ENCODE data around the gene MACF1. TPM values are rescaled to one million over a fixed set of nuclear protein-coding genes. Genes with fewer than 3 reads are reported as not detected.

Gene MACF1
- total and polyA plus RNA-seq, 2 of the 13 experiments (the other 11 are each of a cell fraction or from before 2014, with no cell fraction given): 36.7 to 65.4 TPM

DNA sequence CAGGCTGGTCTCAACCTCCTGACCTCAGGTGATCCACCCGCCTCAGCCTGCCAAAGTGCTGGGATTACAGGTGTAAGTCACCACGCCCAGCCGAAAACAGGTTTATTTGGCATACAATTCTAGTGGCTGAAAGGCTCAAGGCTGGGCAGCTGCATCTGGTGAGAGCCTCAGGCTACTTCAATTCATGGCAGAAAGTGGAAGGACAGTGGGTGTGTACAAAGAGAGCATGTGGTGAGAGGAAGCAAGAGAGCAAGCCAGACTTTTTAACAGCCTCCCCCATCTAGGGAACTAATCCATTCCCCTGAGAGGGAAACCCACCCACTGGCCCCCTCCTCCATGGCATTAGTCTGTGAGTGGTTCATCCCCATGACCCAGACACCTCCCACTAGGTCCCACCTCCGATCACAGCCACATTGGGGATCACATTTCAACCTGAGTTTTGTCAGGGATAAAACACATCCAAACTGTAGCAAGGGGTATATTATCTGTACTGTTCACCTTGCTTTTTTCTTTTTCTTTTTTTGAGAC is 296.4 kb downstream of the MACF1 start:
- ATAC-seq (no peak), FAIRE-seq (no peak), DNase-seq (ENCODE audit: low spot score) (no peak)
- in situ Hi-C loops (cut with HindIII; ENCODE audit: extremely low pct_ligation_motif_present, low pct_unique_long_range_greater_than_20kb): no loop called here
- CTCF ChIA-PET (ENCODE audit: low intra/inter-chr PET ratio, low total read pairs): no interaction called here
- no peak for TF ChIP-seq ZNF143 (CRISPR knock-in tag; IDR thresholded peaks at IDR 0.05)
- TF ChIP-seq HNF4A (CRISPR knock-in tag; IDR thresholded peaks at IDR 0.05): no peak
- TF ChIP-seq ZNF772 (CRISPR knock-in tag; IDR thresholded peaks at IDR 0.05): no peak
- no peak for TF ChIP-seq NFKB2 (CRISPR knock-in tag; IDR thresholded peaks at IDR 0.05; ENCODE audit: borderline replicate concordance)
- no peak for TF ChIP-seq ZNF710 (CRISPR knock-in tag; IDR thresholded peaks at IDR 0.05; ENCODE audit: borderline replicate concordance)
- TF ChIP-seq, protein P1, sequence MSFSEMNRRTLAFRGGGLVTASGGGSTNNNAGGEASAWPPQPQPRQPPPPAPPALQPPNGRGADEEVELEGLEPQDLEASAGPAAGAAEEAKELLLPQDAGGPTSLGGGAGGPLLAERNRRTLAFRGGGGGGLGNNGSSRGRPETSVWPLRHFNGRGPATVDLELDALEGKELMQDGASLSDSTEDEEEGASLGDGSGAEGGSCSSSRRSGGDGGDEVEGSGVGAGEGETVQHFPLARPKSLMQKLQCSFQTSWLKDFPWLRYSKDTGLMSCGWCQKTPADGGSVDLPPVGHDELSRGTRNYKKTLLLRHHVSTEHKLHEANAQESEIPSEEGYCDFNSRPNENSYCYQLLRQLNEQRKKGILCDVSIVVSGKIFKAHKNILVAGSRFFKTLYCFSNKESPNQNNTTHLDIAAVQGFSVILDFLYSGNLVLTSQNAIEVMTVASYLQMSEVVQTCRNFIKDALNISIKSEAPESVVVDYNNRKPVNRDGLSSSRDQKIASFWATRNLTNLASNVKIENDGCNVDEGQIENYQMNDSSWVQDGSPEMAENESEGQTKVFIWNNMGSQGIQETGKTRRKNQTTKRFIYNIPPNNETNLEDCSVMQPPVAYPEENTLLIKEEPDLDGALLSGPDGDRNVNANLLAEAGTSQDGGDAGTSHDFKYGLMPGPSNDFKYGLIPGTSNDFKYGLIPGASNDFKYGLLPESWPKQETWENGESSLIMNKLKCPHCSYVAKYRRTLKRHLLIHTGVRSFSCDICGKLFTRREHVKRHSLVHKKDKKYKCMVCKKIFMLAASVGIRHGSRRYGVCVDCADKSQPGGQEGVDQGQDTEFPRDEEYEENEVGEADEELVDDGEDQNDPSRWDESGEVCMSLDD (CRISPR knock-in tag; IDR thresholded peaks at IDR 0.05; ENCODE audit: borderline replicate concordance): no peak
- TF ChIP-seq ZKSCAN5 (CRISPR knock-in tag; IDR thresholded peaks at IDR 0.05): no peak
- no peak for TF ChIP-seq ZNF7 (CRISPR knock-in tag; IDR thresholded peaks at IDR 0.05)
- no peak for TF ChIP-seq NR2C2 (CRISPR knock-in tag; IDR thresholded peaks at IDR 0.05; ENCODE audit: borderline replicate concordance)
- TF ChIP-seq SATB2 (CRISPR knock-in tag; IDR thresholded peaks at IDR 0.05): no peak
- no peak for TF ChIP-seq ZNF383 (CRISPR knock-in tag; IDR thresholded peaks at IDR 0.05; ENCODE audit: borderline replicate concordance)
- TF ChIP-seq HNRNPUL1 (IDR thresholded peaks at IDR 0.05; ENCODE audit: low read depth, low read length): no peak
- TF ChIP-seq MEIS1 (CRISPR knock-in tag; IDR thresholded peaks at IDR 0.05; ENCODE audit: borderline replicate concordance): no peak
- TF ChIP-seq RFX3 (CRISPR knock-in tag; IDR thresholded peaks at IDR 0.05): no peak
- TF ChIP-seq CSRNP2 (CRISPR knock-in tag; conservative IDR thresholded peaks at IDR 0.05; ENCODE audit: low read depth): no peak
- no peak for TF ChIP-seq MIER2 (CRISPR knock-in tag; IDR thresholded peaks at IDR 0.05)
- no peak for TF ChIP-seq ZNF253 (CRISPR knock-in tag; IDR thresholded peaks at IDR 0.05; ENCODE audit: borderline replicate concordance)
- no peak for TF ChIP-seq CREM (IDR thresholded peaks at IDR 0.05)
- TF ChIP-seq CREM (CRISPR knock-in tag; IDR thresholded peaks at IDR 0.05): no peak
- no peak for TF ChIP-seq IKZF4 (CRISPR knock-in tag; IDR thresholded peaks at IDR 0.05; ENCODE audit: borderline replicate concordance, low read depth, not compliant biosample characterization)
- H3K4me1 ChIP-seq (ENCODE audit: insufficient read depth, low read length): peaks cover 38% of the 10 kb centered on the region
- peaks cover 5 to 22% of the 10 kb centered on the region in 2 experiments; a peak in 4 of 5 replicates for H3K27me3 ChIP-seq (ENCODE audit: control insufficient read depth in 1 of 2, insufficient read depth in 2 of 2, low read length in 2 of 2)
- no peak overlapping the region for H2AFZ ChIP-seq (ENCODE audit: low read length)
- 33% methylated on average over 4 of the region's 4 CpGs for WGBS (ENCODE audit: low lambda C conversion rate)
- H3K79me2 ChIP-seq (ENCODE audit: insufficient read depth, low read length): no peaks in the 10 kb centered on the region
- no peak overlapping the region for H3K4me2 ChIP-seq (ENCODE audit: low read depth, low read length)
- no peak overlapping the region for H3K9ac ChIP-seq (ENCODE audit: insufficient read depth, low read depth, low read length)
- no peaks in the 10 kb centered on the region for H3K36me3 ChIP-seq (replicated peaks in 1 of 2; ENCODE audit: control insufficient read depth in 1 of 2, insufficient read depth in 2 of 2, low read length in 2 of 2)
- BruUV-seq (replicated peaks): no TSS peak
- no peaks in the 10 kb centered on the region for H4K20me1 ChIP-seq (ENCODE audit: insufficient read depth, low read length)
- POLR2A ChIA-PET: no interaction called here
- no peak overlapping the region for H3K27ac ChIP-seq (ENCODE audit: extremely low read length, insufficient read depth, low read length)
- intact Hi-C loops (cut with micrococcal nuclease; ENCODE audit: unreplicated experiment): no loop called here
- no peaks in the 10 kb centered on the region for H3K9me3 ChIP-seq (ENCODE audit: low read length)
- H3K4me3 ChIP-seq (replicated peaks in 1 of 3; ENCODE audit: insufficient read depth in 1 of 3, low read depth in 2 of 3, low read length in 3 of 3): no peak overlapping the region

All from HepG2 (cell line).